ENCODE data around the gene PPIA. TPM values are rescaled to one million over a fixed set of nuclear protein-coding genes. Genes with fewer than 3 reads are reported as not detected.

The PPIA gene
- total RNA-seq, 4 donors from 2014 or later = 631 to 1,290 (median 820) TPM

GRCh38 chr7:44791278-44792219 is 4.9 kb upstream of the PPIA start:
- intact Hi-C loops (cut with DNase I; ENCODE audit: low total_unique reads) = no loop called here
- in situ Hi-C loops (cut with MboI; ENCODE audit: low pct_ligation_motif_present in 1 of 4, low pct_unique_long_range_greater_than_20kb in 1 of 4, low sequenced_read_pairs in 3 of 4) = loop anchor here in 1 of 4 donors (10.0 kb wide), 1 partner anchor 53 kb away; the partner anchor contains the start of gene H2AZ2
- Histone ChIP-seq H3K27ac (no peak overlapping the region), H3K27me3 (no peaks in the 10 kb centered on the region), H3K4me1 (peaks cover 0 to 7% (median 5%) of the 10 kb centered on the region in 4 donors), H3K9me3 (no peaks in the 10 kb centered on the region), H3K36me3 (no peaks in the 10 kb centered on the region), H3K4me3 (no peak overlapping the region)
- no peak for DNase-seq
- TF ChIP-seq POLR2A (IDR thresholded peaks at IDR 0.05) (no peak), EP300 (IDR thresholded peaks at IDR 0.05; ENCODE audit: low read depth) (no peak), POLR2AphosphoS5 (IDR thresholded peaks at IDR 0.05) (no peak)
- TF ChIP-seq, protein P1, sequence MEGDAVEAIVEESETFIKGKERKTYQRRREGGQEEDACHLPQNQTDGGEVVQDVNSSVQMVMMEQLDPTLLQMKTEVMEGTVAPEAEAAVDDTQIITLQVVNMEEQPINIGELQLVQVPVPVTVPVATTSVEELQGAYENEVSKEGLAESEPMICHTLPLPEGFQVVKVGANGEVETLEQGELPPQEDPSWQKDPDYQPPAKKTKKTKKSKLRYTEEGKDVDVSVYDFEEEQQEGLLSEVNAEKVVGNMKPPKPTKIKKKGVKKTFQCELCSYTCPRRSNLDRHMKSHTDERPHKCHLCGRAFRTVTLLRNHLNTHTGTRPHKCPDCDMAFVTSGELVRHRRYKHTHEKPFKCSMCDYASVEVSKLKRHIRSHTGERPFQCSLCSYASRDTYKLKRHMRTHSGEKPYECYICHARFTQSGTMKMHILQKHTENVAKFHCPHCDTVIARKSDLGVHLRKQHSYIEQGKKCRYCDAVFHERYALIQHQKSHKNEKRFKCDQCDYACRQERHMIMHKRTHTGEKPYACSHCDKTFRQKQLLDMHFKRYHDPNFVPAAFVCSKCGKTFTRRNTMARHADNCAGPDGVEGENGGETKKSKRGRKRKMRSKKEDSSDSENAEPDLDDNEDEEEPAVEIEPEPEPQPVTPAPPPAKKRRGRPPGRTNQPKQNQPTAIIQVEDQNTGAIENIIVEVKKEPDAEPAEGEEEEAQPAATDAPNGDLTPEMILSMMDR (IDR thresholded peaks at IDR 0.05) = no peak
- WGBS, 2 donors (ENCODE audit: low coverage in 1 of 2) = 84 to 94% methylated on average over 2 to 8 of the region's 8 CpGs

GRCh38 chr7:44793919-44794318 is 2.6 kb upstream of the PPIA start:
- H3K27ac ChIP-seq = no peak overlapping the region

GRCh38 chr7:44794331-44794730 is 2.1 kb upstream of the PPIA start:
- TF ChIP-seq POLR2A (IDR thresholded peaks at IDR 0.05) (no peak), EP300 (IDR thresholded peaks at IDR 0.05; ENCODE audit: low read depth) (no peak), POLR2AphosphoS5 (IDR thresholded peaks at IDR 0.05) (no peak)
- TF ChIP-seq, protein P1 (IDR thresholded peaks at IDR 0.05) = no peak
- Histone ChIP-seq H3K4me3 (no peak overlapping the region), H3K27ac (no peak overlapping the region), H3K4me1 (peaks cover 8 to 23% (median 21%) of the 10 kb centered on the region in 4 donors), H3K36me3 (peaks cover 0 to 7% (median under 1%) of the 10 kb centered on the region in 4 donors), H3K27me3 (no peaks in the 10 kb centered on the region), H3K9me3 (no peaks in the 10 kb centered on the region)
- intact Hi-C loops (cut with DNase I; ENCODE audit: low total_unique reads) (loop anchor here (1.0 kb wide), 1 partner anchor 20 kb away; no protein-coding TSS in a partner anchor), in situ Hi-C loops (cut with MboI; ENCODE audit: low pct_ligation_motif_present in 1 of 4, low pct_unique_long_range_greater_than_20kb in 1 of 4, low sequenced_read_pairs in 3 of 4) (loop anchor here in 1 of 4 donors (10.0 kb wide), 1 partner anchor 50 kb away; the partner anchor contains the start of gene H2AZ2)
- no peak for DNase-seq
- 57% methylated on average over 3 of the region's 3 CpGs; no CpG with 5 or more reads in 1 of the 2 donors for WGBS, 2 donors (ENCODE audit: low coverage in 1 of 2)

More at GRCh38 chr7:44793919-44794318, 2.6 kb upstream of the PPIA start:
- TF ChIP-seq POLR2AphosphoS5 (IDR thresholded peaks at IDR 0.05) (no peak), EP300 (IDR thresholded peaks at IDR 0.05; ENCODE audit: low read depth) (no peak), POLR2A (IDR thresholded peaks at IDR 0.05) (no peak)
- TF ChIP-seq, protein P1 (IDR thresholded peaks at IDR 0.05) = no peak
- Histone ChIP-seq H3K36me3 (peaks cover 0 to 3% (median 0%) of the 10 kb centered on the region in 4 donors), H3K27me3 (no peaks in the 10 kb centered on the region), H3K9me3 (no peaks in the 10 kb centered on the region), H3K4me3 (no peak overlapping the region), H3K4me1 (peaks cover 8 to 22% (median 18%) of the 10 kb centered on the region in 4 donors)
- intact Hi-C loops (cut with DNase I; ENCODE audit: low total_unique reads) = loop anchor here (1.0 kb wide), 1 partner anchor 20 kb away; no protein-coding TSS in a partner anchor
- 82 to 86% methylated on average over 5 of the region's 5 CpGs for WGBS, 2 donors (ENCODE audit: low coverage in 1 of 2)
- DNase-seq = no peak
- in situ Hi-C loops (cut with MboI; ENCODE audit: low pct_ligation_motif_present in 1 of 4, low pct_unique_long_range_greater_than_20kb in 1 of 4, low sequenced_read_pairs in 3 of 4) = loop anchor here in 1 of 4 donors (10.0 kb wide), 1 partner anchor 51 kb away; the partner anchor contains the start of gene H2AZ2

GRCh38 chr7:44796034-44796503 is 412 bp upstream of the PPIA start:
- Histone ChIP-seq H3K4me3 (peak overlapping the region; percentile 76 to 83 (median 80)), H3K9me3 (no peaks in the 10 kb centered on the region), H3K36me3 (peaks cover 0 to 24% (median 9%) of the 10 kb centered on the region in 4 donors), H3K27ac (peak overlapping the region; percentile 99 to 100 (median 100)), H3K27me3 (no peaks in the 10 kb centered on the region), H3K4me1 (peaks cover 8 to 28% (median 22%) of the 10 kb centered on the region in 4 donors)
- 1% methylated on average over 56 of the region's 59 CpGs; no CpG with 5 or more reads in 1 of the 2 donors for WGBS, 2 donors (ENCODE audit: low coverage in 1 of 2)
- in situ Hi-C loops (cut with MboI; ENCODE audit: low pct_ligation_motif_present in 1 of 4, low pct_unique_long_range_greater_than_20kb in 1 of 4, low sequenced_read_pairs in 3 of 4) = loop anchor here in 1 of 4 donors (10.0 kb wide), 1 partner anchor 49 kb away; the partner anchor contains the start of gene H2AZ2
- no peak for DNase-seq
- intact Hi-C loops (cut with DNase I; ENCODE audit: low total_unique reads) = no loop called here
- TF ChIP-seq POLR2AphosphoS5 (IDR thresholded peaks at IDR 0.05) = no peak
- TF ChIP-seq, protein P1 (IDR thresholded peaks at IDR 0.05) = no peak
- TF ChIP-seq EP300 (IDR thresholded peaks at IDR 0.05; ENCODE audit: low read depth) = no peak
- TF ChIP-seq POLR2A (IDR thresholded peaks at IDR 0.05) = no peak

All from transverse colon (tissue), 4 donors.